ENCODE data around the gene NEK7.

- no peak for TF ChIP-seq CTCF (IDR thresholded peaks at IDR 0.05)
- TF ChIP-seq EZH2 (IDR thresholded peaks at IDR 0.05; ENCODE audit: borderline replicate concordance, insufficient read depth, low read depth, low read length, poor library complexity, severe bottlenecking) = no peak
Measured at GRCh38 chr1:198156745-198157240, at the start of gene NEK7.

Data from B cell (primary cell).